Measurements from ENCODE around the gene GPR156.
"Not testable (repeated sequence)": the region's sequence is repeated elsewhere in the genome, so short reads cannot be mapped to it uniquely, and the experiment has no call there.

GPR156 gene

DNA sequence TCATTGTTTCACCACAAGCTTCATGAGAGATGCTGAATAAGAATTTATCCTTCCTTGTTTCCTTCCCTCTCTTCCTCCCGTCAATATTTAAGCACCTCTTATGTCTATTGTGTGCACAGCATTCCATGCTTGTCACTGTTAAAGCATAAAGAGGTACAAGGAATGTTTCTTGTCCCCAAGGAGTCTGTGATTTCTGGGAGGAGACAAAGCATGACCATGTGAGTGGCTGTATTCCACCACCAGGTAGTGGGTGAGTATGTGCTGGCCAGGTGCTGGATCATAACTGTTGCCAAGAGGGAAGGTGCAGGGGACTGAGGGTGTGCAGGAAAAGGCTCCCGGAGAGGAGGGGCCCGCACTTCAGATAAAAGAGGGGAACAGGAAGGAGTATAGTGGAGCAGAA, 127.9 kb downstream of the GPR156 start:
- DNase-seq (ENCODE audit: low spot score) = no peak
- TF ChIP-seq, protein P1, sequence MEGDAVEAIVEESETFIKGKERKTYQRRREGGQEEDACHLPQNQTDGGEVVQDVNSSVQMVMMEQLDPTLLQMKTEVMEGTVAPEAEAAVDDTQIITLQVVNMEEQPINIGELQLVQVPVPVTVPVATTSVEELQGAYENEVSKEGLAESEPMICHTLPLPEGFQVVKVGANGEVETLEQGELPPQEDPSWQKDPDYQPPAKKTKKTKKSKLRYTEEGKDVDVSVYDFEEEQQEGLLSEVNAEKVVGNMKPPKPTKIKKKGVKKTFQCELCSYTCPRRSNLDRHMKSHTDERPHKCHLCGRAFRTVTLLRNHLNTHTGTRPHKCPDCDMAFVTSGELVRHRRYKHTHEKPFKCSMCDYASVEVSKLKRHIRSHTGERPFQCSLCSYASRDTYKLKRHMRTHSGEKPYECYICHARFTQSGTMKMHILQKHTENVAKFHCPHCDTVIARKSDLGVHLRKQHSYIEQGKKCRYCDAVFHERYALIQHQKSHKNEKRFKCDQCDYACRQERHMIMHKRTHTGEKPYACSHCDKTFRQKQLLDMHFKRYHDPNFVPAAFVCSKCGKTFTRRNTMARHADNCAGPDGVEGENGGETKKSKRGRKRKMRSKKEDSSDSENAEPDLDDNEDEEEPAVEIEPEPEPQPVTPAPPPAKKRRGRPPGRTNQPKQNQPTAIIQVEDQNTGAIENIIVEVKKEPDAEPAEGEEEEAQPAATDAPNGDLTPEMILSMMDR (IDR thresholded peaks at IDR 0.05; ENCODE audit: extremely low read depth, insufficient read depth, missing control alignments) = no peak
- in situ Hi-C loops (cut with MboI; ENCODE audit: low pct_unique_long_range_greater_than_20kb, low sequenced_read_pairs, unreplicated experiment) = no loop called here

DNA sequence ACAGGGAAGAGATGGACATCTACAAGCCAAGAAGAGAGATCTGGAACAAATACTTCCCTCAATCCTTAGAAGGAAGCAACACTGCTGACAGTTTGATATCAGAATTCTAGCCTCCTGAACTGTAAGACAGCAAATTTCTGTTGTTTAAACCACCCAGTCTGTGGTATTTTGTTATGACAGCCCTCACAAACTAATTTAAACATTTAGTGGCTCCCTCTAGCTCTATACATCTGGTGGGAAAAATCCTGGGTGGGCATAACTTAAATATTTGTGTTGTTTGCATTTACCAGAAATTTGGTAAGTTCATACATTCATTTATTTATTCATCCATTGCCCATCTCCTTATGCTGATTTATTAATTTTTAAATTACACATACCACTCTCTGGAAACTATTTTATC, 128.3 kb downstream of the GPR156 start:
- TF ChIP-seq, protein P1 (IDR thresholded peaks at IDR 0.05; ENCODE audit: extremely low read depth, insufficient read depth, missing control alignments) = no peak
- no peak for DNase-seq (ENCODE audit: low spot score)
- in situ Hi-C loops (cut with MboI; ENCODE audit: low pct_unique_long_range_greater_than_20kb, low sequenced_read_pairs, unreplicated experiment) = no loop called here

DNA sequence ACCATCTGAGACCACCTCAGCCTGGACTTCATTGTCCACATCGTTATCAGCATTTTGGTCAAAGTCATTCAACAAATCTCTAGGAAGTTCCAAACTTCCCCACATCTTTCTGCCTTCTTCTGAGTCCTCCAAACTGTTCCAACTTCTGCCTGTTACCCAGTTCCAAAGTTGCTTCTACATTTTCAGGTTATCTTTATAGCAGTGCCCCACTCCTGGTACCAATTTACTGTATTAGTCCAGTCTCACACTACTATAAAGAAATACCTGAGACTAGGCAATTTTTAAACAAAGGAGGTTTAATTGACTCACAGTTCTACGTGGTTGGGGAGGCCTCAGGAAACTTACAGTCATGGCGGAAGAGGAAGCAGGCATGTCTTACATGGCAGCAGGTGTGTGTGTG, 129.3 kb downstream of the GPR156 start:
- DNase-seq (ENCODE audit: low spot score); in situ Hi-C loops (cut with MboI; ENCODE audit: low pct_unique_long_range_greater_than_20kb, low sequenced_read_pairs, unreplicated experiment): not testable (repeated sequence)

DNA sequence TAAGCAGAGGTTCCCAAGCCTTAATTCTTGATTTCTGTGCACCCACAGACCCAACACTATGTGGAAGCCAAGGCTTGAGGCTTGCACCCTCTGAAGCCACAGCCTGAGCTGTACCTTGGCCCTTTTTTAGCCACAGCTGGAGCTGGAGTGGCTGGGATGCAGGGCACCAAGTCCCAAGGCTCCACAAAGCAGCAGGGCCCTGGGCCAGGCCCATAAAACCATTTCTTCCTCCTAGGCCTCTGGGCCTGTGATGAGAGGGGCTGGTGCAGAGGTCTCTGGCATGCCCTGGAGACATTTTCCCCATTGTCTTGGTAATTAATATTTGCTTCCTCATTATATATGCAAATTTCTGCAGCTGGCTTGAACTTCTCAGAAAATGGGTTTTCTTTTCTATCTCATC, 129.9 kb downstream of the GPR156 start:
- TF ChIP-seq, protein P1 (IDR thresholded peaks at IDR 0.05; ENCODE audit: extremely low read depth, insufficient read depth, missing control alignments) = no peak
- DNase-seq (ENCODE audit: low spot score) = no peak
- in situ Hi-C loops (cut with MboI; ENCODE audit: low pct_unique_long_range_greater_than_20kb, low sequenced_read_pairs, unreplicated experiment) = no loop called here

DNA sequence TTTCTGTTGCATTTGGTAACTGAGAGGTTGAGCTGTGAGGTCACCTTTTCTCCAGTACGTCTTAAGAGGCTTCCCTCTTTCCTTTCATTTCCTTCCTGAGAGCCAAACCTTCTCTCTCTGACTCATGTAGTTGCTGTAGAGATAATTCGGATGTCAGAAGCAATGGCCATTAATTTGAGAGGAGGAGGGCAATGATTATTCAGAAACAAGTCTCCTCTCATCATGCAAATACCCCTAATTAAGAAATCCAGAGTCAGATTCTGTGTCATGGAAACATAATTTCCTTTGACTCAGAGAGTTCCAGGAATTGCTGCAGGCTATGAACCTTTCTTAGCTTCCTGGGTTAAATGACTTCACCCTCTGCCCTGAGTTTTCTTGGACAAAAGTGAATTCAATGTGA, 131.7 kb downstream of the GPR156 start:
- DNase-seq (ENCODE audit: low spot score) = no peak
- TF ChIP-seq, protein P1 (IDR thresholded peaks at IDR 0.05; ENCODE audit: extremely low read depth, insufficient read depth, missing control alignments) = no peak
- in situ Hi-C loops (cut with MboI; ENCODE audit: low pct_unique_long_range_greater_than_20kb, low sequenced_read_pairs, unreplicated experiment) = no loop called here

DNA sequence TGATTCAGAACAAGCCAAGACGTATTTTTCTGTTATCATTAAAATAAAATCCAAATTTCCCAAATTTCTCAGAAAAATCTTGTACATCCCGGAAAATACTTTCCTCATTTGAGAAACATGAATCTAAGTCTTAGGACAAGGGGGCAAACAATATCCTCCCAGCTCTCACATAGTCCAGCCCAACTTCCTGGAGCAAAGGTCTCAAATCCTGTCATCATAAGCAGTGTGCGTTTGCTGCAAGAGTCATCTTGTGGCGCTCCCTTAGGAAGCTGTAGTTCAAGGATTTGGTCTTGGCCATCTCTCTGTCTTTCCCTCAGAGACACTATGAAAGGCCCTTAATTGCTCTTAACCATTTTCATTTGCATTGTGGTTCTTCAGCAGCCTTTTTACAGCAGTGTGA, 133.2 kb downstream of the GPR156 start:
- in situ Hi-C loops (cut with MboI; ENCODE audit: low pct_unique_long_range_greater_than_20kb, low sequenced_read_pairs, unreplicated experiment) = no loop called here
- no peak for DNase-seq (ENCODE audit: low spot score)

DNA sequence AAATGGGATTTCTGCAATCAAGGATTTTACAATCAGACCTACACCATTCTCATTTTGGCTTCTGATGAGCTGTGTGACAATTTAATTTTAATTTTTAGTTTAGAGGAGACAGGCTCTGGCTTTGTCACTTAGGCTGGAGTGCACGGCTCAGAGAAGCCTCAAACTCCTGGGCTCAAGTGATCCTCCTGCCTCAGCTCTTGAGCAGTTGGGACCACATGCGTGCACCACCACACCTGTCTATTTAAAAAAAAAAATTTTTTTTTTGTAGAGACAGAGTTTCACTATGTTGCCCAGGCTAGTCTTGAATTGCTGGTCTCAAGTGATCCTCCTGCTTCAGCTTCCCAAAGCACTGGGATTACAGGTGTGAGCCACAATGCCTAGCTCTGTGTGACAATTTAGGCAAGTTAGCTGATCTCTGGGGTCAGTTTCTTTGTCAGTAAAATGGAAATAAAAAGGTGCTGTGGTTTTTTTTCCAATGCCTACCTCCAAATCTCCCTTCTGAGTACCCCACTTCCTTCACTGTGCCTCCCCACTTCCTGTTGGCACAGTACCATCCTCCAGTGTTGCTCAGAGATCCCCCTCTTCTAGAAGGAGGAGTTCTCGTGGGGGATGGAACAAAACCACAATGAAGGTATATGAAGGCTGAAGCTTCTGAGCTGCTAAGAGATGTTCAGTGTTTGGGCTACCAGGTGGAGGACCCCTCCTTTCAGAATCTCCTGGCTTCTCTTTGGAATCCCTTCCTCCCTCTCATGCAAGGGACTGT, 136.7 kb downstream of the GPR156 start:
- TF ChIP-seq, protein P1 (IDR thresholded peaks at IDR 0.05; ENCODE audit: extremely low read depth, insufficient read depth, missing control alignments) = no peak
- in situ Hi-C loops (cut with MboI; ENCODE audit: low pct_unique_long_range_greater_than_20kb, low sequenced_read_pairs, unreplicated experiment) = no loop called here
- no peak for DNase-seq (ENCODE audit: low spot score)

More for the DNA sequence above, 133.2 kb downstream of the GPR156 start:
- TF ChIP-seq, protein P1 (IDR thresholded peaks at IDR 0.05; ENCODE audit: extremely low read depth, insufficient read depth, missing control alignments) = no peak
